HEK293T (cell line): Measurements from ENCODE around the gene OLFM1.

Experiments used
- ARNT ChIP-seq: fragments of 450-650 bp; IDR thresholded peaks from 2 replicates; pipeline ENCODE4 v1.6.1; 2017; ENCODE audit warnings: mild to moderate bottlenecking
- BHLHE40 ChIP-seq: fragments of 450-650 bp; IDR thresholded peaks from 2 replicates; pipeline ENCODE4 v1.6.1; 2016; ENCODE audit warnings: mild to moderate bottlenecking, moderate library complexity, borderline replicate concordance
- CTBP1 ChIP-seq: fragments of 450-650 bp; IDR thresholded peaks from 2 replicates; pipeline ENCODE4 v1.6.1; 2016; ENCODE audit warnings: borderline replicate concordance
- ELF4 ChIP-seq: fragments of 450-650 bp; IDR thresholded peaks from 2 replicates; pipeline ENCODE4 v1.6.1; 2017; ENCODE audit warnings: antibody characterized with exemption
- FOXK2 ChIP-seq: fragments of 450-650 bp; IDR thresholded peaks from 2 replicates; pipeline ENCODE4 v1.6.1; 2016; ENCODE audit warnings: mild to moderate bottlenecking
- FOXM1 ChIP-seq: fragments of 450-650 bp; IDR thresholded peaks from 2 replicates; pipeline ENCODE4 v1.6.1; 2017; ENCODE audit warnings: mild to moderate bottlenecking, borderline replicate concordance
- HDGF ChIP-seq: fragments of 450-650 bp; IDR thresholded peaks from 2 replicates; pipeline ENCODE4 v1.6.1; 2017; ENCODE audit warnings: antibody characterized with exemption, borderline replicate concordance
- LEF1 ChIP-seq: fragments of 450-650 bp; IDR thresholded peaks from 2 replicates; pipeline ENCODE4 v1.6.1; 2017; ENCODE audit warnings: mild to moderate bottlenecking, borderline replicate concordance
- SP1 ChIP-seq: fragments of 450-650 bp; IDR thresholded peaks from 2 replicates; pipeline ENCODE4 v1.6.1; 2017
- SUZ12 ChIP-seq: fragments of 450-650 bp; IDR thresholded peaks from 2 replicates; pipeline ENCODE4 v1.6.1; 2016; ENCODE audit warnings: mild to moderate bottlenecking
- TARDBP ChIP-seq: fragments of 450-650 bp; IDR thresholded peaks from 2 replicates; pipeline ENCODE4 v1.6.1; 2016

- TF ChIP-seq CTBP1 (no peak), TARDBP (no peak), FOXM1 (no peak), FOXK2 (no peak), SP1 (no peak), ARNT (no peak), ELF4 (no peak), SUZ12 (no peak), BHLHE40 (no peak), HDGF (no peak), LEF1 (no peak)
These were observed 12.9 kb upstream of the OLFM1 start for GRCh38 chr9:135074354-135075233.
